Ectodermal cell (in vitro differentiated cells): ENCODE data around the gene CHI3L1.

Source experiments
- H3K27ac ChIP-seq: 2 replicates; pipeline ENCODE4 v1.7.0; 2013; ENCODE audit warnings: mild to moderate bottlenecking, low read depth, low read length; ENCODE audit not compliant: insufficient read depth, poor library complexity, severe bottlenecking
- H3K27me3 ChIP-seq: 2 replicates; pipeline ENCODE4 v1.7.0; 2013; ENCODE audit warnings: mild to moderate bottlenecking, low read length; ENCODE audit not compliant: insufficient read depth, control insufficient read depth, poor library complexity, severe bottlenecking
- H3K36me3 ChIP-seq: one replicate; pipeline ENCODE4 v1.7.0; 2013; ENCODE audit warnings: low read length; ENCODE audit not compliant: control insufficient read depth, insufficient read depth
- H3K4me1 ChIP-seq: one replicate; pipeline ENCODE4 v1.7.0; 2013; ENCODE audit warnings: low read length; ENCODE audit not compliant: control insufficient read depth, insufficient read depth
- H3K4me3 ChIP-seq: 2 replicates; pipeline ENCODE4 v1.7.0; 2013; ENCODE audit warnings: low read depth, low read length, control low read depth; ENCODE audit not compliant: insufficient read depth
- H3K9me3 ChIP-seq: 2 replicates; pipeline ENCODE4 v1.7.0; 2013; ENCODE audit warnings: mild to moderate bottlenecking, low read length, moderate library complexity; ENCODE audit not compliant: control insufficient read depth
- WGBS, 2 experiments: methylation state at CpG; one replicate each; pipeline ENCODE4 v1.1.7; 2013; ENCODE audit warnings: missing lambda C conversion rate in 2 of 2; 5-methylcytosine and 5-hydroxymethylcytosine counted together

CHI3L1 gene

DNA sequence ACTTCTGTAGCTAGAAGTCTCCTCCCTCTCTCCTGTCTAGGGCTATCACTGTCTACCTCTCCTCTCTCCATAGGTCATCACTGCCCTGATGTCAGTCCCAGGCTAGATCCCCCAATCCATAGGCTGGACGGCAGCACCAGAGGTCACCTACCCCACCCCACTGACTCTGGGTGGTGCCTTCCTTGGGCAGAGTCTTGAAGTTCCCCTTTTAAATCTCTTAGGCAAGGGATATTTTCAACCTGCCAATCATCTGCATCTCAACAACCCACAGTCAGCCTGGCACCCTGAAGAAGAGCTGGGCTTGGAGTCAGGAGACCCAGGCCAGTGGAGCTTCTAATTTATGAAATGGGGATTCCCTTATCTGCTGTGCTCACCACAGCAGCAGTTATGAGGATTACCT, 24.1 kb downstream of the CHI3L1 start:
- Histone ChIP-seq H3K4me1 (peaks cover 11% of the 10 kb centered on the region), H3K9me3 (no peaks in the 10 kb centered on the region), H3K4me3 (no peak overlapping the region), H3K27ac (no peak overlapping the region), H3K36me3 (no peaks in the 10 kb centered on the region), H3K27me3 (no peaks in the 10 kb centered on the region)
- WGBS, 2 experiments = 84 to 100% methylated on average over 1 of the region's 1 CpG

DNA sequence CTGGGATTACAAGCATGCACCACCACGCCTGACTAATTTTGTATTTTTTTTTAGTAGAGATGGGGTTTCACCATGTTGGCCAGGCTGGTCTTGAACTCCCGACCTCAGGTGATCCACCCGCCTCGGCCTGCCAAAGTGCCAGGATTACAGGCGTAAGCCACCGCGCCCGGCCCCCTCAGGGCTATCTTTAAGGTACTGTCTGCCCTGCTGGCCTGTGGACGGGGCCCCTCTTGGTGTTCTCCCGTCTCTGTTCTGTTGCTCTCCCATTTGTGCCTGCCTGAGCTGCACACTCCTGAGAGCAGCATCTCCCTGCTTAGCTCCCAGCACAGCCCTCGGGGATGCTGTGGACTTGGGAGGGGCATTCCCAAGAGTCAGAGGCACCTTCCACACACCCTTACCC, 24.8 kb downstream of the CHI3L1 start:
- Histone ChIP-seq H3K36me3 (no peaks in the 10 kb centered on the region), H3K4me3 (no peak overlapping the region), H3K27ac (no peak overlapping the region), H3K4me1 (peaks cover 11% of the 10 kb centered on the region), H3K9me3 (no peaks in the 10 kb centered on the region), H3K27me3 (no peaks in the 10 kb centered on the region)
- WGBS, 2 experiments = 93 to 94% methylated on average over 11 of the region's 11 CpGs

DNA sequence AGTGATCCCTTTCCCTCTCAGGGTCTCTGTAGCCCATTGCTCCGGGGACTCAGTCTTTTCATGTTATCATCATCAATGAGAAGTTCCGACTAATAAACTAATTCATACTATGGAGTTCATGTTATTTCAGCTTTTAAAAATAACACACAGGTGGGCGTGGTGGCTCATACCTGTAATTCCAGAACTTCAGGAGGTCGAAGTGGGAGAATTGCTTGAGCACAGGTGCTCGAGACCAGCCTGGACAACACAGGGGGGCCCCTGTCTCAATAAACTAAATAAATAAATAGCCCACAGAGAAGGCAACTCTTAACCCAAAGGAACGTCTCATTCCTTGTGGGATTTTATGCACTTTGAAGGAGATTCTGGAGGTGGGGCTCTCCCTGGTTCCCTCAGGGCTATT, 25.3 kb downstream of the CHI3L1 start:
- Histone ChIP-seq H3K4me1 (peaks cover 12% of the 10 kb centered on the region), H3K9me3 (no peaks in the 10 kb centered on the region), H3K27me3 (no peaks in the 10 kb centered on the region), H3K4me3 (no peak overlapping the region), H3K27ac (no peak overlapping the region), H3K36me3 (no peaks in the 10 kb centered on the region)
- WGBS, 2 experiments = 84 to 91% methylated on average over 6 of the region's 6 CpGs

DNA sequence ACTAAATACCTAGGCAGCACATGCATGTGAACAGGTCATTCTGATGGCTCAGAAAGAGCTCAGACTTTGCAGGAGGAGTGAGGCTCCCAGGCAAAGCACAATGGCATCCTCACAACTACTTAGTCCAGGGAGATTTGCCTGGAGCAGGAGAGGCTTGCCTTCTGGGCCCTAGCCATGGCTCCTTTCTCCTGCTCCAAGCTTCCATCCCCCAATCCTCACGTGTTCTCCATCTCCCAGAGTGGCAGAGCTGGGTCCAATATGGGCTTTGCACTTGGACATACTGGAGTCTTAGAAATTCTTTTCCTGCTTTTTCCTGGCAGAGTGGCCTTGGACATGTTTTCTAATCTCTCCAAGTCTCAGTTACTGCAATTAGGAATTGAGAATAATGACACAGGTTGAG, 26.7 kb downstream of the CHI3L1 start:
- H3K4me1 ChIP-seq = peaks cover 22% of the 10 kb centered on the region
- no peaks in the 10 kb centered on the region for H3K36me3 ChIP-seq
- H3K9me3 ChIP-seq = no peaks in the 10 kb centered on the region
- H3K27me3 ChIP-seq = no peaks in the 10 kb centered on the region
- H3K4me3 ChIP-seq = no peak overlapping the region
- H3K27ac ChIP-seq = no peak overlapping the region
- 78 to 90% methylated on average over 1 of the region's 1 CpG for WGBS, 2 experiments

DNA sequence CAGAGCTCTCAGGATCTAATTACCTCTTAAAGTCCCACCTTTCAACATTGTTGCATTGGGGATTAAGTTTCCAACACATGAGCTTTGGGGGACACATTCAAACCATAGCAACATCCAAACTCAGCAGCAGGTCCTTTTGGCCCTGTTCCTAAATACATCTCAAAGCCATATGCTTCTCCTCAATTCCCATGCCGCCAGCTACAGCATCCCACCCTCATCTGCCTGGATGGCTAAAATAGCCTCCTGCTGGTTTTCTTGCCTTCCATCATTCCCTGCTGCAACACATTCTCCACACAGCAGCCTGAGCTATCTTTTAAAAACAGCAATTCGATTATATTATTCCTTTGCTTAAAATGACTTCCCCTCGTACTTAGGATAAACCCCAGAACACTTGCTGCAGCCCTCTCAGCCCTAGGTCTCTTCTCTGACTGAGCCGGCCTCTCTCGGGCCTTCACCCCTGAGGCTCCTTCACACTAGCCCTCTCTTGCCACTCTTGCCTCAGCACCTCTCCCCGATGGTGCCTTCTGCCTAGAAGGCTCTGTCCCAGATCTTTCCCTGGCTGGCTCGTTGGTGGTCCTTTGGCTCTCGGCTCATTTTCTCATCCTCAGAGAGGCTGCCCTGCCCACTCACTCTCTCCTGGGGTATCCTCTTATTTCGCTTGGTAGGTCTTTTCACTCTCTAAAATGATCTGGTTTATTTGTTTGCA, 27.4 kb downstream of the CHI3L1 start:
- Histone ChIP-seq H3K4me3 (no peak overlapping the region), H3K27me3 (no peaks in the 10 kb centered on the region), H3K27ac (no peak overlapping the region), H3K36me3 (no peaks in the 10 kb centered on the region), H3K9me3 (no peaks in the 10 kb centered on the region), H3K4me1 (peaks cover 29% of the 10 kb centered on the region)
- 78 to 84% methylated on average over 8 to 9 of the region's 9 CpGs for WGBS, 2 experiments

DNA sequence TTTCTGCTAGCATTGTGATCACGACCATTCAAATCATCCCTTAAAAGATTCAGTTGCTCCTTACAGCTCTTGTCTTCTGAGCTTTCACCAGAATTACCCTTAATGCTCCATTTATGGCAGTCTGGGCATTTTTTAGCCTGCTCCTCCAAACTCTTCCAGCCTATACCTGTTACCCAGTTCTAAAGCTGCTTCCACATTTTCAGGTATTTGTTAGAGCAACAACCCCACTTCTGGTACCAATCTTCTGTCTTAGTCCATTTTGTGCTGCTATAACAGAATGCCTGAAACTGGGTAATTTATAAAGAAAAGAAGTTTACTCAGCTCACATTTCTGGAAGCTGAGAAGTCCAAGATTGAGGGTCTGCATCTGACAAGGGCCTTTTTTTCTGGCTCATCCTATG, 28.1 kb downstream of the CHI3L1 start:
- H3K4me3 ChIP-seq = no peak overlapping the region
- peaks cover 36% of the 10 kb centered on the region for H3K4me1 ChIP-seq
- H3K36me3 ChIP-seq = no peaks in the 10 kb centered on the region
- no peaks in the 10 kb centered on the region for H3K27me3 ChIP-seq
- H3K9me3 ChIP-seq = no peaks in the 10 kb centered on the region
- WGBS, 2 experiments = 90 to 98% methylated on average over 1 of the region's 1 CpG
- H3K27ac ChIP-seq = no peak overlapping the region

DNA sequence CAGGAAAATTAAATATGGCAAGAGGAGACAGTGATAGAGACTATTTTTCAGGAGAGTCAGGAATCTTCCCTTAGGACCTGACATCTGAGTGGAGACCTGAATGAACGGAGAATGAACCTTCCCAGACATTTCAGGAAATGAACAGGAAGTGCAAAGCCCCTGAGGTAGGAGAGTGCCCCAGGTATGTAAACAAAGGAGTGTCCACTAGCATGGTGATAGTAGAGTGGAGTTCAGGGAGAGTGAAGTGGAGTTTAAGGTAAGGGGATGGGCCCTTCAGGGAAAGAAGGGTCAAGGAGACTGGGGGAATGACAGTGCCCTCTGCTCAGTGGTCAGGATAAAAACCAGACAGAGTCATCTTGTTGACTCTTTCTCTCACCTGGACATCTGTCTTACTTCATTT, 30.2 kb downstream of the CHI3L1 start:
- Histone ChIP-seq H3K4me1 (peaks cover 56% of the 10 kb centered on the region), H3K9me3 (no peaks in the 10 kb centered on the region), H3K27ac (no peak overlapping the region), H3K27me3 (no peaks in the 10 kb centered on the region), H3K36me3 (no peaks in the 10 kb centered on the region), H3K4me3 (no peak overlapping the region)
- 92 to 100% methylated on average over 1 of the region's 1 CpG for whole genome bisulfite sequencing, 2 experiments

DNA sequence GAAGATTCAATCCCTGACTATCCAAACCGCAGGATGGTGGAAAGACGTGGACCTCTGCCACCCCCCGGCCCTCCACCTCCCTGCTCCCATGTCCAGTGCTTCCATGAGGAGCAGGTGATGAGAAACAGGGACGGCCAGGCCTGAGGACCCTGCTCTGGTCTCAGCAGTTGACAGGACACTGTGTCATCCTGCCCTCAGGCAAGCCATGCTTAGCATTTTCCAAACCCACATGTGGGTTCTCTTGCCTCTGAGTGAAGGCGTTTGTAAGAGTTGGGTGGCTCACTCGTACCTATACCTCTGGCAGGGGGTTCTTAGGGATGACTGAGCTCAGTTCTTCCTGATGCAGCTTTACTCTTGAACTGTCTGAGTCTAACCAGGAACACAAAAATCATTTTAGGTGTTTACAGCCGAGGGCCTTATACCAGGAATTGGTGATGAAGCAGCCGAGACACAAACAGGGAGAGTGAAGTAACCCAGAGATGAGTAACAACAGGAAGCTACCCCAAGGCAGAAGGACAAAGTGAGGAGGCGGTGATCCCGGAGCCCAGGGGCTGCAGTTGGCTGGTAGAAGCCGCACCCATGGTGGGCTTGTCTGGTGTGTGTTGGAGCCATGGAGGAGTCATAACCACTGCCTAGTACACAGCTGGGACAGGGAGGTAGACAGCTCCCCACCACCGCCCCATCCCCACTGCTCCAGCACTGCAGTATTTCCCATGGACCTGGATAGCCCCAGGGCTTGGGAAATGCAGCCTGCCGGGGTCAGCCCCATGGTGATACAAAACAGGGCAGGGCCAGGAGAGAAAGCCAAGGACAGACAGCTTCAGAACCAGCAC, 32.3 kb downstream of the CHI3L1 start:
- Histone ChIP-seq H3K9me3 (no peaks in the 10 kb centered on the region), H3K4me1 (peaks cover 70% of the 10 kb centered on the region), H3K27me3 (no peaks in the 10 kb centered on the region), H3K27ac (no peak overlapping the region), H3K4me3 (no peak overlapping the region), H3K36me3 (no peaks in the 10 kb centered on the region)
- 80 to 83% methylated on average over 13 of the region's 13 CpGs for WGBS, 2 experiments

DNA sequence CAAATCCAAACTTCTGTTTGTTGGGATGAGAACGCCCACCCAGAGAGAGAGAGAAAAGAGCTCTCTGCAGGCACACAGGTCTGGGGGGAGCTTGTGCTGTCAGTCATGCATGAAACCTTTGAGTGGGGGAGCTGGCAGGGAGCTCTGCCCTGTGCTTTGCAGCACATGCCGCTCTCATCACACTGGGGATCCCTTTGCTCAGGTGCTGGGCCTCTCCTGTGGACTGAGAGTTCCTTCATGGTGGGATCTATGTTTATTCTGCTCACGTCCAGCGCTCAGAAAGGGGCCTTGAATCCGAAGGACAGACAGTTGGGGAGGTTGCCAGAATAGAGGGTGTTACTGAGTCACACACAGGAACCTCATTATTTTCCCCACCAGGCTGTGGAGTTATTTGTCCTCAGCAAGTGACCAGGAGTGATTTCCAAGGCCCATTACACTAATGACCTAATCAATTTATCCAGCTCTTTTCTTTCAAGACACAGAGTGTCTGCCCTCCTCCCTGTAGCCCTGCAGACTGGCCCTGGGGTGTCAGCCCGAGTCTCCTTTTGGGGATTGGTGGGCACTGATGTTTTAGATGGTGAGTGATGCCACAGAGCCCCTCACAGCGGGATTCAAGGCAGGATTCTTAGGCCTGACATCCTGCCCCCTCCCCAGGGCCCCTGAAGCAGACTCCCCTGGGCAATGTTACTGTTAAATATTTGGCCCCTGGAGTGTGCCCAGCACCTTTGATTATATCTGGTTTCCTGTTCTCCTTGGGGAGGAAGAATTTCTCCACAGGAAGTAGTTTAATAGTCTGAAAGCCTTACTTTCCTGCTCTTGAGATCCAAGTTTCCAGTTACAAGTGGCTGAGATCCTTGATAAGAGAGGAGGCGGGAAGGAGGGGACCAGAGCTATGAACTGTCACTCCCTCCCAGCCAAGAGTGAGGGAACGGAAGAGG, 33.2 kb downstream of the CHI3L1 start:
- no peaks in the 10 kb centered on the region for H3K36me3 ChIP-seq
- 32 to 37% methylated on average over 9 of the region's 9 CpGs for WGBS, 2 experiments
- H3K9me3 ChIP-seq = no peaks in the 10 kb centered on the region
- H3K4me3 ChIP-seq = no peak overlapping the region
- no peak overlapping the region for H3K27ac ChIP-seq
- no peaks in the 10 kb centered on the region for H3K27me3 ChIP-seq
- H3K4me1 ChIP-seq = peaks cover 67% of the 10 kb centered on the region
